Measurements from ENCODE around the gene FCER2.

GRCh38 chr19:7644550-7644877 lies 57.4 kb downstream of the FCER2 start:
- TF ChIP-seq CTCF (IDR thresholded peaks at IDR 0.05; ENCODE audit: low read length) (no peak), EZH2 (optimal IDR thresholded peaks at IDR 0.05; ENCODE audit: low read depth, low read length) (no peak), EZH2phosphoT487 (IDR thresholded peaks at IDR 0.05; ENCODE audit: low read length) (no peak)
